HAP-1 (cell line): ENCODE results near the gene ELN.
"Not testable (repeated sequence)": the region's sequence is repeated elsewhere in the genome, so short reads cannot be mapped to it uniquely, and the experiment has no call there.

Experiments
- DNase-seq, 2 experiments: peaks; one replicate each; pipeline ENCODE4 v3.0.0-alpha.2; 2016 to 2020; ENCODE audit warnings: low spot score in 2 of 2
- H3K27me3 ChIP-seq: fragments of 250-450 bp; sonication (Bioruptor Pico); 2 replicates; pipeline ENCODE4 v1.5.1; 2020; ENCODE audit warnings: low read depth, mild to moderate bottlenecking, moderate library complexity
- H3K36me3 ChIP-seq: fragments of 250-450 bp; sonication (Bioruptor Pico); replicated peaks from 2 replicates; pipeline ENCODE4 v1.5.1; 2020; ENCODE audit warnings: mild to moderate bottlenecking
- H3K4me1 ChIP-seq: fragments of 250-450 bp; sonication (Bioruptor Pico); 2 replicates; pipeline ENCODE4 v1.5.1; 2020; ENCODE audit warnings: mild to moderate bottlenecking
- H3K4me3 ChIP-seq: fragments of 250-450 bp; sonication (Bioruptor Pico); 2 replicates; pipeline ENCODE4 v1.5.1; 2020; ENCODE audit warnings: mild to moderate bottlenecking, moderate library complexity
- H3K9me3 ChIP-seq: fragments of 250-450 bp; sonication (Bioruptor Pico); 2 replicates; pipeline ENCODE4 v1.5.1; 2020; ENCODE audit warnings: mild to moderate bottlenecking, moderate library complexity
- in situ Hi-C: fragments of 300-500 bp; cut with MboI; formaldehyde crosslinking; loops from 3 replicates; pipeline ENCODE4 v1.14.3; 2020; ENCODE audit warnings: low sequenced_read_pairs, inconsistent platforms, mixed read lengths

Gene ELN

DNA sequence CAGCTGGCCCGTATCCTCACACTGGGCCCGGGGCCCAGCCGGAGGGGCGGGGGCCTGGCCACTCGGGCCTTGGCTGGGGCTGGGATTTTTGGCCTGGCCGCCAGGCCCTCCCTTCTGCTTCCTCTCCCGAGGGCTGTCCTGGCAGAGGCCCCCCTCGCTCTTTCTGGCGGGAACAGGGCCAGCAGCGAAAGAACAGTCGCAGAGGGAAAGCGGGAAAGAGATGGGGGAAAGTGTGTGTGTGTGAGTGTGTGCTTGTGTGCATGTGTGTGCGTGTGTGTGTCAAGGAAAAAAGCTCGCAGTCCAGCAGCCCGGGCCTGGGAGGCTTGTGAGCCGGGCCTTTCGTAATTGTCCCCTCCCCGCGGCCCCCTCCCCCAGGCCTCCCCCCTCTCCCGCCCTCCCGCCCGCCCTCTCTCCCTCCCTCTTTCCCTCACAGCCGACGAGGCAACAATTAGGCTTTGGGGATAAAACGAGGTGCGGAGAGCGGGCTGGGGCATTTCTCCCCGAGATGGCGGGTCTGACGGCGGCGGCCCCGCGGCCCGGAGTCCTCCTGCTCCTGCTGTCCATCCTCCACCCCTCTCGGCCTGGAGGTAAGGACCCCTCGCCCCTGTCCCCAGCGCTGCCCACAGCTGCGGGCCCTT lies at the start of gene ELN:
ELN (plus strand) TSS at position 491 of the 638 bp plus-strand sequence; CDS start at position 506, 15 bp downstream.
- Histone ChIP-seq H3K9me3 (no peaks in the 10 kb centered on the region), H3K27me3 (peaks cover 13% of the 10 kb centered on the region), H3K36me3 (no peaks in the 10 kb centered on the region), H3K4me1 (no peaks in the 10 kb centered on the region), H3K4me3 (no peak within 1 kb of the TSS)
- in situ Hi-C loops, result no loop called here
- no peak for DNase-seq

- in situ Hi-C loops, result no loop called here
- no peaks in the 10 kb centered on the region for H3K36me3 ChIP-seq
- H3K27me3 ChIP-seq, result peaks cover 3% of the 10 kb centered on the region; the same call in 1 of the 2 replicates
- no peaks in the 10 kb centered on the region for H3K4me1 ChIP-seq
- H3K9me3 ChIP-seq, result no peaks in the 10 kb centered on the region
- peak; percentile 18 to 70 for DNase-seq
- H3K4me3 ChIP-seq, result no peak overlapping the region
These were observed 49.1 kb upstream of the ELN start for GRCh38 chr7:73978661-73979563.

DNA sequence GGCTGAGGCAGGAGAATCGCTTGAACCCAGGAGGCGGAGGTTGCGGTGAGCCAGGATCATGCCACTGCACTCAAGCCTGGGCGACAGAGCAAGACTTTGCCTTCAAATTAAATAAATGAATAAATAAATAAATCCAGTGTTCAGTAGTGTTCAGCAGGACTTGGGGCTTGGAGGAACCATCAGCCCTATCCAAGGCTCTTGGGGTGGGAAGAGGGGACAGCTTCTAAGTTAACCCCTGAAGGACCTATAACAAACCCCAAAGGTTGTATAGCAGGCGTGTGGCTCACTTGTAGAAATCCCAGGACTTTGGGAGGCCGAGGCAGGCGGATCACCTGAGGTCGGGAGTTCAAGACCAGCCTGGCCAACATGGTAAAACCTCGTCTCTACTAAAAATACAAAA lies 48.3 kb upstream of the ELN start:
- H3K36me3 ChIP-seq, DNase-seq, H3K4me3 ChIP-seq, H3K4me1 ChIP-seq, H3K9me3 ChIP-seq, H3K27me3 ChIP-seq, in situ Hi-C loops: not testable (repeated sequence)

DNA sequence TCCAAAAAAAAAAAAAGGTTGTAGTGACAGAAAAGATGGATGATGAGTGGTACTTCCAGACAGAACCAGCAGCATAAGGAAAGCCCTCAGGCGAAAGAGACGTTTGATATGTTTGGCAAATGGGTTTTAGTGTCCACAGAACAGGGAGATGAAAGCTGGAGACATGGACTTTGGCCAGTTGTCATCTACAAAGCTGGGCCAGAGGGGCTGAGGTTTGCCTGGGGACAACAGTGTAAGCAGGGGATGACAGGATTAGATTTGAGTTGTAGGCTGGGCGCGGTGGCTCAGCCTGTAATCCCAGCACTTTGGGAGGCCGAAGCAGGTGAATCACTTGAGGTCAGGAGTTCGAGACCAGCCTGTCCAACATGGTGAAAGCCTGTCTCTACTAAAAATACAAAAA lies 47.8 kb upstream of the ELN start:
- Histone ChIP-seq H3K27me3 (peaks cover 3% of the 10 kb centered on the region; the same call in 1 of the 2 replicates), H3K4me1 (no peaks in the 10 kb centered on the region), H3K9me3 (no peaks in the 10 kb centered on the region), H3K36me3 (no peaks in the 10 kb centered on the region), H3K4me3 (no peak overlapping the region)
- in situ Hi-C loops, result no loop called here
- no peak for DNase-seq

DNA sequence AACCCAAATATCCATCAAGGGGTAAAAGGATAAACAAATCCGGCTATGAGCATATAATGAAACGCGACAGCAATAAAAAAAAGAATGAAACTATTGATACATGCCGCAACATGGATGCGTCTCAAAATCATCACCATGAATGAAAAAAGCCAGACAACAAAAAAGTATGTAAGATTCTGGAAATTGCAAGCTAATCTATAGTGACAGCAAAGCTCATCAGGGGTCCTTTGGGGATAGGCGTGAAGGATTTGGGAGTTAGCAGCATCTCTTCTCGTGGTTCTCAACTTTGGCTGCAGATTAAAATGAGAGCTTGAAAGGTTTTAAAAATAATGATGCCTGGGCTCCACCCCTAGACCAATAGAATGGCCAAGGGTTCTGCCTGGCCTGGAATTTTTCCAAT lies 46.0 kb upstream of the ELN start:
- Histone ChIP-seq H3K4me1 (no peaks in the 10 kb centered on the region), H3K36me3 (no peaks in the 10 kb centered on the region), H3K9me3 (no peaks in the 10 kb centered on the region), H3K27me3 (peaks cover 3% of the 10 kb centered on the region; the same call in 1 of the 2 replicates), H3K4me3 (no peak overlapping the region)
- DNase-seq, result no peak
- in situ Hi-C loops, result no loop called here

DNA sequence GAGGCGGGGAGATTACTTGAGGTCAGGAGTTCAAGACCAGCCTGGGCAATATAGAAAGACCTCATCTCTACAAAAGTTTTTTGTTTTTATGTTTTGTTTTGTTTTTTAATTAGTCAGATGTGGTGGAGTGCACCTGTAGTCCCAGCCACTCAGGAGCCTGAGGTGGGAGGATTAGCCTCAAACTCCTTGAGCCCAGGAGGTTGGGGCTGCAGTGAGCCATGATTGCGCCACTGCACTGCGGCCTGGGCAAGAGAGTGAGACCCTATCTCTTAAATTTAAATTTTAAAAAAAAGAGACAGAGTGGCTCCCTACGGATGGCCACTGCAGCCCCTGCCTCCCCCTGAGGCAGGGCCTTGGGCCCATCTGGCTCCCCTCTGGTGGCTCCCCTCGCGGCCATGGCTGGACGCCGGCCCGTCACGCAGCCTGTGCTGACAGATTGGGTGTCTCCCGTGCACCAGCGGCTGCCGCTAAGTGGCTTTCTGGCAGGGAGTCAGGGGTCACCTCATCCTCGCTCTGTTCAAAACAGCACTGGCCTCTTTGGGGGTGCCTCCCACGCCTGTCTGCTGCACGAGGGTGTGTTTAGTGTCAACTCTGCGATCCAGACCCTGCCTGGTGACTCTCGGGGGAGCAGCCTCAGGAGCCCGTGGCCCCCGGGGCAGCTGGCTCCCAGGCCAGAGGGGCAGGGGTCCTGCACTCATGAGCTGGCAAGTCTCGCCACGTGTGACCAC lies 44.4 kb upstream of the ELN start:
- no peak for DNase-seq
- H3K4me1 ChIP-seq, result no peaks in the 10 kb centered on the region
- in situ Hi-C loops, result no loop called here
- no peaks in the 10 kb centered on the region for H3K9me3 ChIP-seq
- H3K4me3 ChIP-seq, result no peak overlapping the region
- H3K27me3 ChIP-seq, result peaks cover 3% of the 10 kb centered on the region; the same call in 1 of the 2 replicates
- H3K36me3 ChIP-seq, result no peaks in the 10 kb centered on the region

GRCh38 chr7:73984481-73985205 lies 43.3 kb upstream of the ELN start:
- DNase-seq, result no peak
- Histone ChIP-seq H3K36me3 (no peaks in the 10 kb centered on the region), H3K4me1 (no peaks in the 10 kb centered on the region), H3K27me3 (peaks cover 3% of the 10 kb centered on the region; the same call in 1 of the 2 replicates), H3K9me3 (no peaks in the 10 kb centered on the region), H3K4me3 (no peak overlapping the region)
- in situ Hi-C loops, result no loop called here

DNA sequence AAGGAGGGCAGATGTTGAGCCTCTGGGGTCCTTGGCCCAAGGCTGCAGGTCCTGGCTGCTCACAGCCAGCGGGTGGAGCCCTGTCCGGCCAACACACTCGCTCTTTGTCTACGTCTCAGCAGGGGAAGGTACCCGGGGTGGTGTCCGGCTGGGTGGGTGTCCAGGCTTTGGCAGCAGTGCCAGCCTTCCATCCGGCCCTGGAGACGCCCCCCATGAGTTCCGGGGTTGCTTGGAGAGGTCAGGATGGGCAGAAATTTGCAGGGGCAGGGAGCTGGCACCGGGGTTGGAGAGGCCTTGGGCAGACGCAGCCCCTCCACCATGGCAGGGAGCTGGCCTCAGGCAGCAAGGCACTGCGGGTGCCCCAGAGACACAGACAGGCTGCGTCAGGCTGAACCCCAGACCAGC lies 42.2 kb upstream of the ELN start:
- no peaks in the 10 kb centered on the region for H3K9me3 ChIP-seq
- peaks cover 3% of the 10 kb centered on the region; the same call in 1 of the 2 replicates for H3K27me3 ChIP-seq
- H3K36me3 ChIP-seq, result no peaks in the 10 kb centered on the region
- no peak for DNase-seq
- in situ Hi-C loops, result no loop called here
- H3K4me3 ChIP-seq, result no peak overlapping the region
- no peaks in the 10 kb centered on the region for H3K4me1 ChIP-seq

- in situ Hi-C loops, result no loop called here
- DNase-seq, result no peak
- H3K9me3 ChIP-seq, result no peaks in the 10 kb centered on the region
- peaks cover 3% of the 10 kb centered on the region; the same call in 1 of the 2 replicates for H3K27me3 ChIP-seq
- no peak overlapping the region for H3K4me3 ChIP-seq
- H3K4me1 ChIP-seq, result no peaks in the 10 kb centered on the region
- H3K36me3 ChIP-seq, result no peaks in the 10 kb centered on the region
These were observed 41.8 kb upstream of the ELN start for GRCh38 chr7:73986158-73986631.

GRCh38 chr7:73987298-73987697 lies 40.7 kb upstream of the ELN start:
- Histone ChIP-seq H3K36me3 (no peaks in the 10 kb centered on the region), H3K9me3 (no peaks in the 10 kb centered on the region), H3K4me1 (no peaks in the 10 kb centered on the region), H3K27me3 (no peaks in the 10 kb centered on the region), H3K4me3 (no peak overlapping the region)
- no peak for DNase-seq
- in situ Hi-C loops, result no loop called here

DNA sequence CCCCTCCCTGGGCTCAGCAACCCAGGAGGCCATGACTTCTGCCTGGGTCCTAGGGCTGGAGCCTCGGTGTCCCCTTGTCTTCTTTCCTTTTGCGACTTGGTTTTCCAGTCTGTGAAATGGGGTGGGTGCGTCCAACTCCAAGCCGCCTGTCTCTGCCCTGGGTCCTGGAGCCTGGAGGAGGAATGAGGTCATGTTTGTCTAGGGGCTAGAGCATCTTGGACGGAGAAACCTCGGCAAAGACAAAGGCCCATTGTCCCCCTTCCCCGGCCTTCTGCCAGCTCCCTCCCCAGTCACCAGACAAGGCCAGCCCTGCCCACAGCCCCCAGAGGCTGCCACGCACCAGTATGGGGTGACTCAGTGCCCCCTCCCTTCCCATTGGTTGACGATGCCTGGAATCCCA lies 39.8 kb upstream of the ELN start:
- H3K4me1 ChIP-seq, result no peaks in the 10 kb centered on the region
- H3K4me3 ChIP-seq, result no peak overlapping the region
- H3K9me3 ChIP-seq, result no peaks in the 10 kb centered on the region
- H3K27me3 ChIP-seq, result no peaks in the 10 kb centered on the region
- in situ Hi-C loops, result no loop called here
- no peaks in the 10 kb centered on the region for H3K36me3 ChIP-seq
- no peak for DNase-seq

GRCh38 chr7:73991522-73992100 lies 36.4 kb upstream of the ELN start:
- DNase-seq, result no peak

DNA sequence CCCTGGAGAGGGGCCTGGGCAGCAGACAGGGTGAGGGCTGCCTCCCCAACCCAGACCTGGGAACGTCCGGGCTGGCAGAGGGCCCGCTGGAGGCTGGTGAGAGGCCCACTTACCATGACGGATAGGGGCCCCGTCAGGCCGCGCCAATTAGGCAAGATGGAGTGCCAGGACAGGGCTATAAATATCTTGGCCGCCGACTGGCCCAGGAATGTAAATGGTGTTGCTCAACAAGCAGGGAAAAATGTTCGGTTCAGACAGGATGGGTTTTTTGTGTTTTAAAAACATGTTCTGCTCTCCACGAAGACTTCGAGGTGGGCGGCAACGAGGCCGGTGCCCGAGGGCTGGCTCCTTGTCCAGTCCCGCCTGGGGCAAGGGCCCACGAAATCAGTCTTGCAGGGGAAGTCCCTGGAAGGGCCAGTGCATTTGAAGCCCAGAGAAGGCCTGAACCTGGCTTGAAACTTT lies 35.8 kb upstream of the ELN start:
- in situ Hi-C loops, result no loop called here
- no peaks in the 10 kb centered on the region for H3K36me3 ChIP-seq
- no peaks in the 10 kb centered on the region; the same call in 1 of the 2 replicates for H3K9me3 ChIP-seq
- no peak overlapping the region for H3K4me3 ChIP-seq
- H3K27me3 ChIP-seq, result no peaks in the 10 kb centered on the region
- H3K4me1 ChIP-seq, result no peaks in the 10 kb centered on the region
- no peak for DNase-seq

More at GRCh38 chr7:73991522-73992100, 36.4 kb upstream of the ELN start:
- Histone ChIP-seq H3K4me3 (no peak overlapping the region), H3K36me3 (no peaks in the 10 kb centered on the region), H3K27me3 (no peaks in the 10 kb centered on the region), H3K9me3 (no peaks in the 10 kb centered on the region; the same call in 1 of the 2 replicates), H3K4me1 (no peaks in the 10 kb centered on the region)
- in situ Hi-C loops, result no loop called here
